GM21367 (cell line): Measurements from ENCODE around the gene FXYD4.
A peak's percentile ranks its signal among the peaks of the same experiment; 100 is the strongest.
"Not testable (repeated sequence)": the region's sequence is repeated elsewhere in the genome, so short reads cannot be mapped to it uniquely, and the experiment has no call there.

Experiments
- ATAC-seq: cut with Tn5 transposase; IDR thresholded peaks from one replicate; pipeline ENCODE4 v1.9.1; 2021; ENCODE audit not compliant: unreplicated experiment

FXYD4 gene, protein sequence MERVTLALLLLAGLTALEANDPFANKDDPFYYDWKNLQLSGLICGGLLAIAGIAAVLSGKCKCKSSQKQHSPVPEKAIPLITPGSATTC

DNA sequence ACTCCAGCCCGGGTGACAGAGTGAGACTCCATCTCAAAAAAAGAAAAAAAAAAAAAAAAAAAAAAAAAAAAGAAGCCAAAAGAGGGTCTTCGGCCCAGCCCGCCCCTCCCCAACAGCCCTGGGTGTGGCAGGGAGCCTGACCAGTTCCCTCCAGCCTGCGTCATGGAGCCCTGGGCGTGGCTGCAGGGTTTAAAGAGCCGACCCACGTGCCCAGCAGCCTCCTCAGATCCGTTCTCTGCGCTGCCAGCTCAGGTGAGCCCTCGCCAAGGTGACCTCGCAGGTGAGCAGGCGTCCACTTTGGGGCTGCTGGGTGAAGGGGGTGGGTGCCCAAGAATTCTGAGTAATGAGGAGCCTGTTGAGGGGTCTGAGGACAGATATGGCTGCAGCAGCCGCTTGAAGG, at the start of gene FXYD4:
Gene FXYD4 (plus strand): TSS at position 219 of the 400 bp plus-strand sequence. CDS start 2,111 bp downstream, outside the sequence.
- no peak for ATAC-seq

DNA sequence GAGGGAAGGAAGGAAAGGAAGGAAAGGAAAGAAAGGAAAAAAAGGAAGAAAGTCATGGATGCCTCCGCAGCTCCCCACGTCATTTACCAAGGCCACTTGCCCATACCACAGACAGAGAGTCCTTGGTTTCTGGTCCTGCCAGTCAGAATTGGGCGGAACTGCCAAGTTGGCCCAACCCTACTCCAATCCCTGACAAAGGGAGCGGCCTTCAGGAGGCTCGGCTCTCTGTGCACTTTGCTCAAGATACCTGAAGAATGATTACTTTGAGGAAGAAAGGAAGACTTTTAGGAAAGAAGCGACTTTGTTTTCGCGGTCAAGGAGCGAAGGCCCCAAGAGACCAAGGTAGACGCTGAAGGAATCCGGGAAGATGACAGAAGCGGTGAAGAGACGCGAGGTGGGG, 49.1 kb upstream of the FXYD4 start:
- ATAC-seq, result no peak

DNA sequence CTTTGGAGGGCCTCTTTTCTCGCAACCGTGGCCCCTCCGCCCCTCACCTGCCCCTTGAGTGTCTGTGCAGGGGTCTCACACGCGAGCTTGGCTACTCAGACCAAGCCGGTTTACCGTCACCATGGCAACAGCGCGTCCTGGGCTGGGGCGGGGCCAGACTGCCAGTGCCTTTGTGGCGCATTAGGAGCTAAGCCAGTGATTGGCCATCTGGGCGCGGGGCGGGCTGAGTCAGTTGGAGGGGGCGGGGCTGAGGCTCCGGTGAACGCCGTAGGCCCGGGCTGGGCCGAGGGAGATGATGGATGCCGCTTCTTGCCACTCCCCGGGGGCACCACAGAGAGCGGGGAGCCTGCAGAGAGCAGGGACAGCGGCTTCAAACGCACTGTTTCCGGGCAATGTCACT, 48.7 kb upstream of the FXYD4 start:
- peak; percentile 70 for ATAC-seq

DNA sequence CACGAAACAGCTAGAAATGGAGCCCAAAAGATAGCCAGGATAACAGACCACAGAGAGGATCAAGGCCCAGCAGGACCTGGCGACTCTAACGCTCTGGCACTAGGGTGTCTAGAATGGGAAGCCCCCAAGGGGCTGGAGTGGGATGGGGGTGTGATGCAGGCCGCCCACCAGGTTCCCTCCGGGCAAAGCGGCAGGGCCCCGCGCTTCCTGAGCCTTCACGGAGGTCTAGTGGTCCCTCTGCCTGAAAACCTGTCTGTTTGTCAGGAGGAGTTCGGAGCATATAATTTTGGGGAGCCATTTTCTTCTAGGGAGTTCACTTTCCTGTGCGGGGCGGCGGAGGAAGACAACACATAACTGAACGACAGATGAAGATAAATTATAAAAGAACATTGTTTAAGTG, 48.2 kb upstream of the FXYD4 start:
- no peak for ATAC-seq

DNA sequence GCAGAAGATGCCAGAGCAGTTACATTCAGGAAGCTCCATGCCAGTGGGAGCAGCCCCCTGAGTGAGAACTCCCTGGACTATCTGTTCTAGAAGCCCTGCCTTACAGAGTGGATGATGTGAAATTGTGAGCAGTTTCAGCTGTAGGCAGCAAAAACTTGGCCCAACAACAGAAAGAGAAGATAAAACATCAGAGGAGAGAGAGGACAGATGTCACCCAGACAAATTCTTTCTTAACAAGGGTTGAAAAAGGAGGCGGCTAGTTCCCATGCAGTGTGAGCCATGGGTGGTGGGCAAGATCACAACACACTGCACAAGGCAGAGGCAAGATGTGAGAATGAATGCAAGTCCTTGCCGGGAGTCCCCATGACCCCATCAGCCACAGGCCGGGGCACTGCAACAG, 46.6 kb upstream of the FXYD4 start:
- no peak for ATAC-seq

DNA sequence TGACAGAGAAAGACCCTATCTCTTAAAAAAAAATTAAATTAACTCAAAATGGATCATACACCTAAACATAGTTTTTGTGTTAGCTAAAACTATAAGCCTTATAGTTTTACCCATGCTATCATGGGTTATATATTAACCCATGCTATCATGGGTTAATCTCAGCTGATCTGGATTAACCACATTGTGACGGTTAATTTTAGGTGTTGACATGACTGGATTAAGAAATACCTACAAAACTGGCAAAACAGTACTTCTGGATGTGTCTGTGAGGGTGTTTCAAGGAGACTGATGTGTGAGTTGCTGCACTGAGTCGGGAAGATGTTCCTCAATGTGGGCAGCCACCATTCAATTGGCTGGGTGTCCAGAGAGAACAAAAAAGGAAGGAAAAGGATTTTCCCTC, 44.3 kb upstream of the FXYD4 start:
- ATAC-seq, result no peak

DNA sequence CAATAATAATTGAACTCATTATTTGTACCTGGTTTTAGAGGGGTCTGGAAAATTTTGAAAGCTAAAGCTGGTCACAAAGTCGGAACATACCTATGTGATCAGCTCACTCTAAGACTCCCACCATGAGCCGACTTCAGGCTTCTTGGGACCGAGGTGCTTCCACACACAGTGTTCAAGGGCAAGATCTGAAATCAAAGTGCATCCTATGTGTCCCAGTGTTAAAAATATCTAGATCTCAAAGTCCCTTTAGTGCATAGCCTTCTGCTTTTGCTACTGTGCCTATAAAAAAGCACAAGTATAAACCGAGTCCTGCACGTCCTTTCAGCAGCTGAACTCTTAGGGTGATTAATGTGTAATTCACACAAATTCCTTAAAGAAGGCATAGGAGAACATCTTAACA, 43.5 kb upstream of the FXYD4 start:
- ATAC-seq, result no peak

DNA sequence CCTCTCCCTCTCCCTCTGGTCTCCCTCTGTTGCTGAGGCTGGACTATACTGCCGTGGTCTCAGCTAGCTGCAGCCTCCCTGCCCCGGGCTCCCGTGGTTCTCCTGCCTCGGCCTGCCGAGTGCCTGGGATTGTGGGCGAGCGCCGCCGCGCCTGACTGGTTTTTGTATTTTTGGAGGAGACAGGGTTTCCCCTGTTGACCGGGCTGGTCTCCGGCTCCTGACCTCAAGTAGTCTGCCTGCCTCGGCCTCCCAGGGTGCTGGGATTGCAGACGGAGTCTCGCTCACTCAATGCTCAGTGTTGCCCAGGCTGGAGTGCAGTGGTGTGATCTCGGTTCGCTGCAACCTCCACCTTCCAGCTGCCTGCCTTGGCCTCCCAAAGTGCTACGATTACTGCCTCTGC, 42.6 kb upstream of the FXYD4 start:
- ATAC-seq, result not testable (repeated sequence)

DNA sequence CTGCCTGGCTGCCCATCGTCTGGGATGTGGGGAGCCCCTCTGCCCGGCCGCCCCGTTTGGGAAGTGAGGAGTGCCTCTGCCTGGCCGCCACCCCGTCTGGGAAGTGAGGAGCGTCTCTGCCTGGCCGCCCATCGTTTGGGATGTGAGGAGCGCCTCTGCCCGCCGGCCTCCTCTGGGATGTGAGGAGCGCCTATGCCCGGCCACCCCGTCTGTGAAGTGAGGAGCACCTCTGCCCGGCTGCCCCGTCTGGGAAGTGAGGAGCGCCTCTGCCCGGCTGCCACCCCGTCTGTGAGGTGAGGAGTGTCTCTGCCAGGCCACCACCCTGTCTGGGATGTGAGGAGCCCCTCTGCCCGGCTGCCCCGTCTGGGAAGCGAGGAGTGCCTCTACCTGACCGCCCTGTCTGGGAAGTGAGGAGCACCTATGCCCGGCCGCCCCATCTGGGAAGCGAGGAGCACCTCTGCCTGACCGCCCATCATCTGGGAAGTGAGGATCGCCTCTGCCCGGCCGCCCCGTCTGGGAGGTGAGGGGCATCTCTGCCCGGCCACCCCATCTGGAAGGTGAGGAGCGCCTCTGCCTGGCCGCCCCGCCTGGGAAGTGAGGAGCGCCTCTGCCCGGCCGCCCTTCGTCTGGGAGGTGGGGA, 42.1 kb upstream of the FXYD4 start:
- not testable (repeated sequence) for ATAC-seq

DNA sequence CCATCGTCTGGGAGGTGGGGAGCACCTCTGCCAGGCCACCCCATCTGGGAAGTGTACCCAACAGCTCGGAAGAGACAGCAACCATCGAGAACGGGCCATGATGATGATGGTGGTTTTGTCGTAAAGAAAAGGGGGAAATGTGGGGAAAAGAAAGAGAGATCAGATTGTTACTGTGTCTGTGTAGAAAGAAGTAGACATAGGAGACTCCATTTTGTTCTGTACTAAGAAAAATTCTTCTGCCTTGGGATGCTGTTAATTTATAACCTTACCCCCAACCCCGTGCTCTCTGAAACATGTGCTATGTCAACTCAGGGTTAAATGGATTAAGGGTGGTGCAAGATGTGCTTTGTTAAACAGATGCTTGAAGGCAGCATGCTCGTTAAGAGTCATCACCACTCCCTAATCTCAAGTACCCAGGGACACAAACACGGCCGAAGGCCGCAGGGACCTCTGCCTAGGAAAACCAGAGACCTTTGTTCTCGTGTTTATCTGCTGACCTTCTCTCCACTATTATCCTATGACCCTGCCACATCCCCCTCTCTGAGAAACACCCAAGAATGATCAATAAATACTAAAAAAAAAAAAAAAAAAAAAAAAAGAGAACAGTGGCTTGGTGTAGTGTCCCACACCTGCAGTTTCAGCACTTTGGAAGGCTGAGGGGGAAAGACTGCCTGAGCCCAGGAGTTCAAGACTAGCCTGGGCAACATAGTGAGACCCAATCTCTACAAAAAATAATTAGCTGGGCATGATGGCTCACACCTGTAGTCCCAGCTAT, 41.2 kb upstream of the FXYD4 start:
- not testable (repeated sequence) for ATAC-seq

DNA sequence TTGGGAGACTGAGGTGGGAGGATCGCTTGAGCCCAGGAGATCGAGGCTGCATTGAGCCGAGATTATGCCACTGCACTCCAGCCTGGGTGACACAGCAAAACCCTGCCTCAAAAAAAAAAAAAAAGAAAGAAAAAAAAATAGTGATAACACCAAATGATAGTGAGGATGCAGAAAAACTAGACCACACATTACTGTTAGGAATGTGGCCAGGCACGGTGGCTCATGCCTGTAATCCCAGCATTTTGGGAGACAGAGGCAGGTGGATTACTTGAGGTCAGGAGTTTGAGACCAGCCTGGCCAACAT, 40.7 kb upstream of the FXYD4 start:
- ATAC-seq, result not testable (repeated sequence)

DNA sequence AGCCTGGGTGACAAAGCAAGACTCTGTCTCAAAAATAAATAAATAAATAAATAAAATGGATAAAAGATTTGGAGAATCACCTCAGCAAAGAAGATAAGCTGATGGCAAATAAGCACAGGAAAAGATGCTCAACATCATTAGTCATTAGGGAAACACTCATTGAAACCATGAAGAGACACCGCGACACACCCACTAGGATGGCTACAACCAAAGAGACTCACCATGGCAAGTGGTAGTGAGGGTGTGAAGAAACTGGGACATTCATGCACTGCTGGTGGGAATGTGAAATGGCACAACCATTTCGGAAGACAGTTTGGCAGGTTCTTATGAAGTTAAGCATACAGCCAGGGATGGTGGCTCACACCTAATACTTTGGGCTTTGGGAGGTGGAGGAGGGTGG, 37.8 kb upstream of the FXYD4 start:
- no peak for ATAC-seq

DNA sequence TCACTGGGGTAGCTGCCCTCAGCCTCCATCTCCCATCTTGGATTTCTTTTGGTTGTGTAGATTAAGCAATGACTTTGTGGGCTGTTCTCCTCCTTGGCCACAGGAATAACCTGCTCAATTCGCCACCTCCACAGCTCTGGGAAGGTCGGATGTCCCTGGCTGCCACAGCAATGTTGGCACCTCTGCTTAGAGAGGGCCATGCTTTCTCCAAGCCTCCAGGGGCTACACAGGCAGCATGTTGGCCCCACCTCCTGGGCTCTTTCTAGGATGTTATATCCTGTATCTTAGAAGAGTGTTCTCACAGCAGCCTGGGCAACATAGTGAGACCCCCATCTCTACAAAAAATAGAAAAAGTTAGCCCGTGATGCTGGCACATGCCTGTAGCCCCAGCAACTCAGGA, 35.4 kb upstream of the FXYD4 start:
- ATAC-seq, result no peak

DNA sequence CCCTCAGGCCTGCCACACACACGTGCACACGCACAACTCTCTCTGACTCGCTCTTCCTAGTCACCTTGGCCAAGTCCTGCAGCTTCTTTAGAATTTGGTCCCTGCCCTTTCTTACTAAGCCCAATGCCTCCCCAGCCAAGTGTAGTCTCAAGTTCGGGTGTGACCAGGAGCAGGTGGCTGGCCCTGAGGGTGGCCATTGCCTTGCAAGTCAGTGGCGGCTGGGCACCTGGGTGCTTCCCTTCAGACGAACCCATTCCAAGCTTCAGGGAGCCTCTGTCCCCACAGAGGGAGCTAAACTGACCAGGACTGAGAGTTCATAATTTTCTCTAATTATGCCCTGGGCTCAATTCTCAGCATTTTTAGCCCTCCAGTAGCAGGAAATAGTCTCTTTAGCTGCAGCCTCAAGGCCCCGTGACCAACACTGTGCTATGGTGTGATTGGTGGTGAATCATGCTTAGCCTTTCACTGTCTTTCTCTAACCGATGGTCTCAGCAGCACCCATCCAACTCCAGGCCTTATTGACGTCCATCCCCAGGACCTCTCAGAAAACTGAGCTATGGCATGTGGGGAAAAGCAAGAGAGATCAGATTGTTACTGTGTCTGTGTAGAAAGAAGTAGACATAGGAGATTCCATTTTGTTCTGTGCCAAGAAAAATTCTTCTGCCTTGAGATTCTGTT, 34.7 kb upstream of the FXYD4 start:
- ATAC-seq, result no peak

DNA sequence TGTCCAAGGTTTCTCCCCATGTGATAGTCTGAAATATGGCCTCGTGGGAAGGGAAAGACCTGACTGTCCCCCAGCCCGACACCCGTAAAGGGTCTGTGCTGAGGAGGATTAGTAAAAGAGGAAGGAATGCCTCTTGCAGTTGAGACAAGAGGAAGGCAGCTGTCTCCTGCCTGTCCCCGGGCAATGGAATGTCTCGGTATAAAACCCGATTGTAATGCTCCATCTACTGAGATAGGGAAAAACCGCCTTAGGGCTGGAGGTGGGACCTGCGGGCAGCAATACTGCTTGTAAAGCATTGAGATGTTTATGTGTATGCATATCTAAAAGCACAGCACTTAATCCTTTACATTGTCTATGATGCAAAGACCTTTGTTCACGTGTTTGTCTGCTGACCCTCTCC, 33.9 kb upstream of the FXYD4 start:
- ATAC-seq, result not testable (repeated sequence)

DNA sequence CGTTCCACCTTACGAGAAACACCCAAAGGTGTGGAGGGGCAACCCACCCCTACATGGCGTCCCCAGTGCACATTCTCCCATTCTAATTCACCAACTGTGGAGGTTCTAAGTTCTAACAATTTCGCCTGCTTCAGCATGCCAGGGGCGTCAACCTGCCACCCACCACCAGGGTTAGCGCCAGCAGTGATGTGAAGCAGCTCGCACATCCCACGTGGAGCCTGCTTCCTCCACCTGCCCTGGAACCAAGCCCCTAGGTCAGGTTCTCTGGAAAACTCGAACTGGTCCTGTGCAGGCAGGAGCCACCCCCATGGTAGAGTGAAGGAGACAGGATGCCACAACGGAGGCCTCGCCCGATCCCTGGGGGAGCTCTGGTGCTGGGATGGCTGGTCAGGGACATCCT, 33.3 kb upstream of the FXYD4 start:
- no peak for ATAC-seq

DNA sequence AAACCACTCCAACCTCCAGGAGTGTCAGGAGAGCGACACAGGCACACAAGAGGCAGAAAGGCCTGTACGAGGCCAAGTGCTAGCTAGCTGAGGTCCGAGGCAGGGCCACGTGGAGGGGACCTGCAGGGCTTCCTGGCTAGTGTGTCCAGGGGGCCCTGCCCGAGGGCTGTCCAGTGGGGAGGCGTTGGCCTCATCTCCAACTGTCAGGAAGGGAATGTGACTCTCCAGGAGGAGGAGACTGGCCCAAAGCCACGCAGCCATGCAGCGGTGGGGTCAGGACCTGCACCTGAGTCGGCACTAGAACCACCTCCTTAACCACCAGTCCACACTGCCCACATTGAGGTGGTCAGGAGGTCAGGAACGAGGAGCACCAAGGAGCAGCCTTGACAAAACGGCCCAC, 32.3 kb upstream of the FXYD4 start:
- no peak for ATAC-seq

DNA sequence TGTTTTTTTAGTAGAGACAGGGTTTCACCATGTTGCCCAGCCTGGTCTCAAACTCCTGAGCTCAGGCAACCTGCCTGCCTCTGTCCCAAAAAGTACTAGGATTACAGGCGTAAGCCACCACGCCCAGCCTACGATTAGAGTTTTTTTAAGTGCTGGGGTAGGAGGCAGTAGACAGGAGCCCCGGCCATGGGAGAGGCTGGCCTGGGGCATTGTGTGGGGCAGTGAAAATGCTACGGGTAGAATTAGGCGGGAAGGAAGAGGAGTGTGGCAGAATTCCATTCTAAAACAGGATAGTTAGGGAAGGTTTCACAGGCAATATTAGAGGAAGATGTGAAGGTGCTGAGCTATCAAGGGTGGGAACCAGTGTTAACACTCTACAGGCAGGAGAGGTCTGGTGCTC, 31.3 kb upstream of the FXYD4 start:
- ATAC-seq, result no peak

DNA sequence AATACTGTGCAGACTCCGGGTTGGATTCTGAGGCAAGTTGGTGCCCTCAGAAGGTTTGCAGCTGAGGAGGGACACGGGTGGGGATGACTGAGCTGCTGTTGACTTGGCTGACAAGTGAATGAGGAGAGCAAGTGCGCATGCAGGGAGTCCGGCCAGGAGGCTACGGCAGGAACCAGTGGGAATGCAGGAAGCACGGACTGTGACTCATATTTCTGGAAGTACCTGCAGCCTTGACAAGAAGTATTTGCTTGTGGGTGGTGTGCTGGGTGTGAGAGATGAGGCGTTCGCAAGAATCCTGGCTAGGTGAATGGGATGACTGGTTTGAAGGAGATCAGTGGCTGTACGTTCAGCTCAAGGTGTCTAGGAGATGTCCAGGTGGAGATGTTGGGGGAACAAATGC, 30.8 kb upstream of the FXYD4 start:
- ATAC-seq, result no peak

DNA sequence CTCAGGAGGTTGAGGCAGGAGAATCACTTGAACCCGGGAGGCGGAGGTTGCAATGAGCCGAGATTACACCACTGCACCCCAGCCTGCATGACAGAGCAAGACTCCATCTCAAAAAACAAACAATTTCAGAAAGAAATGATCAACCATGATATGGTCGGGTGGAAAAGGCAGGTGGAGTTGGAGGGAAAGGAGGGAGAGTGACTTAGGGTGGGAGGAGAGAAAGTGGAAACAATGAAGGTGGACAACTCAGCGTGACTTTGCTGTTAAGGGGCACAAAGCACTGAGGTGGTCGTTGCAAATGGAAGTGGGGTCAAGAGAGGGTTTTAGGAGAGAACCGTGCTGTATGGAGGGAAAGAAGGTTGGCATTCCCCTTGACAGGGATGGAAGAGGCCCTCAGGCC, 30.0 kb upstream of the FXYD4 start:
- ATAC-seq, result no peak

DNA sequence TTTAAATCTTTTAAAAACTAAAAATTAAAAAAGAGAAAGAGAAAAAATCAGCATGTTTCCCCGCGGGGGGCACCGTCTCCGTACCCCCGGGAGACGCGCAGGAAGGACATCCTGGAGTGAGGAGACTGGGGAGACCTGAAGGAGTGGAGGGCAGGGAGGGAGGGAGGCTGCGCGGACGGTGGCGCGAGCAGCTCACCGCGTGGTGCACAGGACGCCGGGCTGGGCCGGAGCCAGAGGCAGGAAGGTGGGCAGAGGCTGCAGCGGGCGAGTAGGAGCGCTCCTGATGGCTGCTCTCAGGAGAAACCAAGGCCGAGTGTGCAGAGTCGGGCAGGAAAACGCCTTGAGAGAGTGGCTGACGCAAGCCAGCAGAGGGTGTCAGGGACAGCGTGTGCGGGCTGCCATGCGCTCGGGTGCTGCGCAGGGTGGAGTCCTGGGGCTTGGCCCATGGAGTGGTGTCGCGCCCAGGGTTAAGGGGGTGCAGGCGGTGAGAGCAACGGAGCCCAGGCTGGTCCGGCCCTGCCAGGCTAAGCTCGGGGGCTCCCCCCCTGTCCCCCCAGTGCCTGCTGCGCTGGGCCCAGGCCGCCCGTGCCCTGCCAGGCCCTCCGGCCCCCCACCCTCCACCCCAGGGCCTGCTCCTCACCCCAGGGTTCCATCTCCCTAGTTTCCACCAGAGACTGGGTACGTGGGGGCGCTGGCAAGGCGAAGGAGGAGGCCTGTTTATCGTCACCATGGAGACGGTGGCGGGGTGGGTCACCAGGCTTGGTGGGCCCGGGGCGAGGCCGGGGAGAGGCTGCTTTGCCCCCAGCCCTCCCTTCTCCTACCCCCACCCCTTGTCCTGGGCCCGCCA, 28.9 kb upstream of the FXYD4 start:
- no peak for ATAC-seq
